Measurements from ENCODE around the gene UST.

- TF ChIP-seq, protein P1, sequence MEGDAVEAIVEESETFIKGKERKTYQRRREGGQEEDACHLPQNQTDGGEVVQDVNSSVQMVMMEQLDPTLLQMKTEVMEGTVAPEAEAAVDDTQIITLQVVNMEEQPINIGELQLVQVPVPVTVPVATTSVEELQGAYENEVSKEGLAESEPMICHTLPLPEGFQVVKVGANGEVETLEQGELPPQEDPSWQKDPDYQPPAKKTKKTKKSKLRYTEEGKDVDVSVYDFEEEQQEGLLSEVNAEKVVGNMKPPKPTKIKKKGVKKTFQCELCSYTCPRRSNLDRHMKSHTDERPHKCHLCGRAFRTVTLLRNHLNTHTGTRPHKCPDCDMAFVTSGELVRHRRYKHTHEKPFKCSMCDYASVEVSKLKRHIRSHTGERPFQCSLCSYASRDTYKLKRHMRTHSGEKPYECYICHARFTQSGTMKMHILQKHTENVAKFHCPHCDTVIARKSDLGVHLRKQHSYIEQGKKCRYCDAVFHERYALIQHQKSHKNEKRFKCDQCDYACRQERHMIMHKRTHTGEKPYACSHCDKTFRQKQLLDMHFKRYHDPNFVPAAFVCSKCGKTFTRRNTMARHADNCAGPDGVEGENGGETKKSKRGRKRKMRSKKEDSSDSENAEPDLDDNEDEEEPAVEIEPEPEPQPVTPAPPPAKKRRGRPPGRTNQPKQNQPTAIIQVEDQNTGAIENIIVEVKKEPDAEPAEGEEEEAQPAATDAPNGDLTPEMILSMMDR (optimal IDR thresholded peaks at IDR 0.05 in 1 of 3, IDR thresholded peaks at IDR 0.05 in 1 of 3, conservative IDR thresholded peaks at IDR 0.05 in 1 of 3; ENCODE audit: extremely low read depth in 1 of 3, insufficient read depth in 2 of 3, low read length in 3 of 3) = no peak
- no peak for TF ChIP-seq EZH2 (IDR thresholded peaks at IDR 0.05; ENCODE audit: low read length)
Measured at GRCh38 chr6:148819852-148820251, 73.0 kb downstream of the UST start.
